HEK293 (cell line): ENCODE data around the gene RPL22.
A peak's percentile ranks its signal among the peaks of the same experiment; 100 is the strongest.

Experiments
- GFI1B ChIP-seq: fragments of 450-650 bp; formaldehyde crosslinking; IDR thresholded peaks from 2 replicates; pipeline ENCODE4 v1.5.1; 2016; ENCODE audit warnings: missing biosample characterization, missing genetic modification characterization
- HOXA7 ChIP-seq: sonication (generic); formaldehyde crosslinking; IDR thresholded peaks from 2 replicates; pipeline ENCODE4 v1.8.1; 2022; ENCODE audit warnings: missing genetic modification reagents, borderline replicate concordance
- KLF7 ChIP-seq: fragments of 450-650 bp; formaldehyde crosslinking; IDR thresholded peaks from 2 replicates; pipeline ENCODE4 v1.5.1; 2016; ENCODE audit warnings: missing biosample characterization, missing genetic modification characterization, borderline replicate concordance
- KLF9 ChIP-seq: fragments of 450-650 bp; formaldehyde crosslinking; IDR thresholded peaks from 2 replicates; pipeline ENCODE4 v1.5.1; 2016; ENCODE audit warnings: missing biosample characterization, missing genetic modification characterization, low read depth
- MEIS1 ChIP-seq: sonication (generic); formaldehyde crosslinking; IDR thresholded peaks from 2 replicates; pipeline ENCODE4 v1.8.1; 2022; ENCODE audit warnings: missing genetic modification reagents, mild to moderate bottlenecking, borderline replicate concordance
- MZF1 ChIP-seq: fragments of 450-650 bp; formaldehyde crosslinking; IDR thresholded peaks from 2 replicates; pipeline ENCODE4 v1.5.1; 2017; ENCODE audit warnings: missing biosample characterization, missing genetic modification characterization, borderline replicate concordance
- PRDM4 ChIP-seq: fragments of 450-650 bp; formaldehyde crosslinking; IDR thresholded peaks from 2 replicates; pipeline ENCODE4 v1.5.1; 2017; ENCODE audit warnings: missing biosample characterization, missing genetic modification characterization
- SALL2 ChIP-seq: fragments of 450-650 bp; formaldehyde crosslinking; IDR thresholded peaks from 2 replicates; pipeline ENCODE4 v1.5.0; 2017; ENCODE audit warnings: missing biosample characterization, mild to moderate bottlenecking, missing genetic modification characterization, borderline replicate concordance
- SETDB1 ChIP-seq: IDR thresholded peaks from one replicate; pipeline ENCODE4 v1.6.1; 2017; ENCODE audit warnings: mild to moderate bottlenecking, low read length, moderate library complexity, mixed read lengths; ENCODE audit not compliant: insufficient read length
- YY1 ChIP-seq: fragments of 450-650 bp; formaldehyde crosslinking; IDR thresholded peaks from 2 replicates; pipeline ENCODE4 v1.5.1; 2018; ENCODE audit warnings: missing biosample characterization, missing genetic modification characterization
- ZFP3 ChIP-seq: fragments of 450-650 bp; formaldehyde crosslinking; IDR thresholded peaks from 2 replicates; pipeline ENCODE4 v1.5.1; 2016; ENCODE audit warnings: low read depth, missing biosample characterization, missing genetic modification characterization
- ZFP41 ChIP-seq: fragments of 450-650 bp; formaldehyde crosslinking; IDR thresholded peaks from 2 replicates; pipeline ENCODE4 v1.5.1; 2016; ENCODE audit warnings: missing biosample characterization, missing genetic modification characterization, borderline replicate concordance
- ZFP69B ChIP-seq: fragments of 450-650 bp; formaldehyde crosslinking; IDR thresholded peaks from 2 replicates; pipeline ENCODE4 v1.5.1; 2016; ENCODE audit warnings: missing biosample characterization, missing genetic modification characterization
- ZNF112 ChIP-seq: fragments of 450-650 bp; formaldehyde crosslinking; IDR thresholded peaks from 2 replicates; pipeline ENCODE4 v1.5.0; 2017; ENCODE audit warnings: missing biosample characterization, missing genetic modification characterization
- ZNF121 ChIP-seq: fragments of 450-650 bp; formaldehyde crosslinking; IDR thresholded peaks from 2 replicates; pipeline ENCODE4 v1.5.1; 2016; ENCODE audit warnings: missing biosample characterization, missing genetic modification characterization
- ZNF148 ChIP-seq: fragments of 450-650 bp; formaldehyde crosslinking; IDR thresholded peaks from 2 replicates; pipeline ENCODE4 v1.5.0; 2017; ENCODE audit warnings: missing biosample characterization, missing genetic modification characterization, borderline replicate concordance
- ZNF174 ChIP-seq: fragments of 450-650 bp; formaldehyde crosslinking; IDR thresholded peaks from 2 replicates; pipeline ENCODE4 v1.5.0; 2017; ENCODE audit warnings: missing biosample characterization, mild to moderate bottlenecking, missing genetic modification characterization
- ZNF266 ChIP-seq: fragments of 450-650 bp; formaldehyde crosslinking; IDR thresholded peaks from 2 replicates; pipeline ENCODE4 v1.5.1; 2016; ENCODE audit warnings: missing biosample characterization, missing genetic modification characterization, low read depth
- ZNF274 ChIP-seq, 2 experiments: fragments of 200-500 bp in 1 of 2; fragments of 450-650 bp in 1 of 2; sonication (Bioruptor generic) in 1 of 2; formaldehyde crosslinking in 1 of 2; IDR thresholded peaks; 2 replicates each; pipeline versions ENCODE4 v1.5.1 to v1.6.1; 2014 to 2016; ENCODE audit warnings: borderline replicate concordance in 1 of 2, inconsistent platforms in 1 of 2, low read length in 1 of 2, missing biosample characterization in 1 of 2, missing genetic modification characterization in 1 of 2
- ZNF362 ChIP-seq: fragments of 450-650 bp; formaldehyde crosslinking; IDR thresholded peaks from 2 replicates; pipeline ENCODE4 v1.5.1; 2016; ENCODE audit warnings: missing biosample characterization, missing genetic modification characterization
- ZNF416 ChIP-seq: fragments of 450-650 bp; formaldehyde crosslinking; IDR thresholded peaks from 2 replicates; pipeline ENCODE4 v1.5.1; 2016; ENCODE audit warnings: missing biosample characterization, missing genetic modification characterization
- ZNF571 ChIP-seq: fragments of 450-650 bp; formaldehyde crosslinking; IDR thresholded peaks from 2 replicates; pipeline ENCODE4 v1.5.0; 2017; ENCODE audit warnings: missing biosample characterization, missing genetic modification characterization
- ZNF580 ChIP-seq: fragments of 450-650 bp; formaldehyde crosslinking; IDR thresholded peaks from 2 replicates; pipeline ENCODE4 v1.5.1; 2016; ENCODE audit warnings: missing biosample characterization, missing genetic modification characterization
- ZNF76 ChIP-seq: fragments of 450-650 bp; formaldehyde crosslinking; IDR thresholded peaks from 2 replicates; pipeline ENCODE4; 2016; ENCODE audit warnings: low read depth, missing biosample characterization, missing genetic modification characterization, borderline replicate concordance
- ZNF785 ChIP-seq: fragments of 450-650 bp; formaldehyde crosslinking; IDR thresholded peaks from 2 replicates; pipeline ENCODE4 v1.5.1; 2016; ENCODE audit warnings: missing biosample characterization, missing genetic modification characterization
- ZSCAN5A ChIP-seq: fragments of 450-650 bp; formaldehyde crosslinking; IDR thresholded peaks from 2 replicates; pipeline ENCODE4 v1.5.1; 2016; ENCODE audit warnings: missing biosample characterization, missing genetic modification characterization
- TF ChIP-seq, protein P1 (sequence below): fragments of 450-650 bp; formaldehyde crosslinking; IDR thresholded peaks from 2 replicates; pipeline ENCODE4 v1.5.1; 2017; ENCODE audit warnings: missing biosample characterization, missing genetic modification characterization
- TF ChIP-seq, protein P2 (sequence below): fragments of 450-650 bp; formaldehyde crosslinking; IDR thresholded peaks from 2 replicates; pipeline ENCODE4 v1.5.1; 2016; ENCODE audit warnings: missing biosample characterization, missing genetic modification characterization

RPL22 gene

GRCh38 chr1:6245086-6245868 lies 45.9 kb upstream of the RPL22 start (continued):
- TF ChIP-seq SETDB1 (no peak), ZFP69B (peak; percentile 73; the same call in 1 of the 2 replicates), ZFP3 (tag by site-specific recombination) (no peak), ZNF274 (IDR thresholded peaks at IDR 0.05; ENCODE audit: low read length) (no peak), ZNF274 (tag by site-specific recombination; IDR thresholded peaks at IDR 0.05; ENCODE audit: borderline replicate concordance) (no peak), ZNF76 (tag by site-specific recombination) (no peak; the same call in 1 of the 2 replicates), ZNF112 (tag by site-specific recombination) (no peak), ZNF121 (tag by site-specific recombination) (0 out of 2 replicates have a peak, but pooled peaks have one; percentile 10), ZSCAN5A (0 out of 2 replicates have a peak, but pooled peaks have one; percentile 25), YY1 (peak; percentile 54; the same call in 1 of the 2 replicates), MZF1 (tag by site-specific recombination) (no peak; the same call in 1 of the 2 replicates), SALL2 (tag by site-specific recombination) (no peak), HOXA7 (CRISPR knock-in tag) (0 out of 2 replicates have a peak, but pooled peaks have one; percentile 66), ZNF416 (tag by site-specific recombination) (no peak), PRDM4 (no peak), KLF7 (tag by site-specific recombination) (no peak; the same call in 1 of the 2 replicates), ZNF148 (tag by site-specific recombination) (no peak), MEIS1 (CRISPR knock-in tag) (peak; percentile 41; the same call in 1 of the 2 replicates), KLF9 (tag by site-specific recombination) (no peak; the same call in 1 of the 2 replicates), ZNF174 (tag by site-specific recombination) (no peak), ZNF362 (tag by site-specific recombination) (no peak), ZFP41 (tag by site-specific recombination) (no peak), ZNF266 (tag by site-specific recombination) (no peak), ZNF571 (tag by site-specific recombination) (no peak), GFI1B (no peak), ZNF580 (tag by site-specific recombination) (0 out of 2 replicates have a peak, but pooled peaks have one; percentile 51), ZNF785 (tag by site-specific recombination) (no peak)
- TF ChIP-seq, protein P1, sequence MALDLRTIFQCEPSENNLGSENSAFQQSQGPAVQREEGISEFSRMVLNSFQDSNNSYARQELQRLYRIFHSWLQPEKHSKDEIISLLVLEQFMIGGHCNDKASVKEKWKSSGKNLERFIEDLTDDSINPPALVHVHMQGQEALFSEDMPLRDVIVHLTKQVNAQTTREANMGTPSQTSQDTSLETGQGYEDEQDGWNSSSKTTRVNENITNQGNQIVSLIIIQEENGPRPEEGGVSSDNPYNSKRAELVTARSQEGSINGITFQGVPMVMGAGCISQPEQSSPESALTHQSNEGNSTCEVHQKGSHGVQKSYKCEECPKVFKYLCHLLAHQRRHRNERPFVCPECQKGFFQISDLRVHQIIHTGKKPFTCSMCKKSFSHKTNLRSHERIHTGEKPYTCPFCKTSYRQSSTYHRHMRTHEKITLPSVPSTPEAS (tag by site-specific recombination): no peak
- TF ChIP-seq, protein P2, sequence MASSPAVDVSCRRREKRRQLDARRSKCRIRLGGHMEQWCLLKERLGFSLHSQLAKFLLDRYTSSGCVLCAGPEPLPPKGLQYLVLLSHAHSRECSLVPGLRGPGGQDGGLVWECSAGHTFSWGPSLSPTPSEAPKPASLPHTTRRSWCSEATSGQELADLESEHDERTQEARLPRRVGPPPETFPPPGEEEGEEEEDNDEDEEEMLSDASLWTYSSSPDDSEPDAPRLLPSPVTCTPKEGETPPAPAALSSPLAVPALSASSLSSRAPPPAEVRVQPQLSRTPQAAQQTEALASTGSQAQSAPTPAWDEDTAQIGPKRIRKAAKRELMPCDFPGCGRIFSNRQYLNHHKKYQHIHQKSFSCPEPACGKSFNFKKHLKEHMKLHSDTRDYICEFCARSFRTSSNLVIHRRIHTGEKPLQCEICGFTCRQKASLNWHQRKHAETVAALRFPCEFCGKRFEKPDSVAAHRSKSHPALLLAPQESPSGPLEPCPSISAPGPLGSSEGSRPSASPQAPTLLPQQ (tag by site-specific recombination): peak; percentile 88
